H1 (cell line): ENCODE measurements around the gene MAPT. TPM values are rescaled to one million over a fixed set of nuclear protein-coding genes. Genes with fewer than 3 reads are reported as not detected.

ENCODE experiments used
- CTCF ChIA-PET: fragments of 300-600 bp; sonication (Branson Sonifier 250); formaldehyde crosslinking; loops from one replicate; lab custom pipeline; 2021; ENCODE audit not compliant: partially characterized antibody; lab: Charles Lee
- POLR2A ChIA-PET: fragments of 300-600 bp; sonication (Branson Sonifier 250); formaldehyde crosslinking; loops from one replicate; lab custom pipeline; 2021; ENCODE audit warnings: inconsistent platforms; ENCODE audit not compliant: partially characterized antibody; lab: Charles Lee
- DNase-seq, 2 experiments: peaks; one replicate each; pipeline versions ENCODE4 v3.0.0 to v3.0.0-alpha.2; 2010 to 2022; ENCODE audit warnings: low spot score in 2 of 2, low read depth in 1 of 2, mixed read lengths in 1 of 2
- FAIRE-seq: peaks from 2 replicates; lab custom pipeline; 2011; peaks lifted over from hg19 to GRCh38; lab: Jason Lieb, UNC
- H2AFZ ChIP-seq: 2 replicates; pipeline ENCODE4 v1.8.1; 2012; ENCODE audit warnings: low read length, inconsistent platforms
- H2AK5ac ChIP-seq: 2 replicates; pipeline ENCODE4 v1.6.1; 2013; ENCODE audit warnings: low read depth, low read length
- H2BK120ac ChIP-seq: replicated peaks from 2 replicates; pipeline ENCODE3; 2013; ENCODE audit warnings: low read depth, low read length, inconsistent platforms
- H2BK12ac ChIP-seq: 2 replicates; pipeline ENCODE4 v1.6.1; 2013; ENCODE audit warnings: low read depth, low read length
- H2BK15ac ChIP-seq: 2 replicates; pipeline ENCODE4 v1.6.1; 2013; ENCODE audit warnings: low read length
- H2BK20ac ChIP-seq: 2 replicates; pipeline ENCODE4 v1.6.1; 2013; ENCODE audit warnings: low read length
- H2BK5ac ChIP-seq: 2 replicates; pipeline ENCODE4 v1.6.1; 2013; ENCODE audit warnings: low read depth, low read length
- H3K14ac ChIP-seq: 2 replicates; pipeline ENCODE4 v1.6.1; 2013; ENCODE audit warnings: inconsistent platforms; ENCODE audit not compliant: insufficient read length
- H3K18ac ChIP-seq: 2 replicates; pipeline ENCODE4 v1.6.1; 2013; ENCODE audit warnings: low read length; ENCODE audit errors: extremely low read depth
- H3K23ac ChIP-seq: 2 replicates; pipeline ENCODE4 v1.6.1; 2013; ENCODE audit warnings: inconsistent platforms; ENCODE audit not compliant: insufficient read length
- H3K23me2 ChIP-seq: 2 replicates; pipeline ENCODE4 v1.6.1; 2013; ENCODE audit warnings: low read depth, low read length
- H3K27ac ChIP-seq: 2 replicates; pipeline ENCODE4 v1.6.1; 2011; ENCODE audit warnings: low read depth, low read length, inconsistent platforms
- H3K27me3 ChIP-seq, 4 experiments: replicated peaks in 1 of 4; 1 replicate in 1 of 4; 2 replicates in 3 of 4; pipeline versions ENCODE4 v1.6.1 to v1.8.1; 2011 to 2013; ENCODE audit warnings: low read length in 3 of 4, mild to moderate bottlenecking in 3 of 4, inconsistent platforms in 2 of 4, mixed read lengths in 2 of 4, moderate library complexity in 1 of 4; ENCODE audit not compliant: control insufficient read depth in 3 of 4, insufficient read depth in 3 of 4; ENCODE audit errors: extremely low read depth in 1 of 4
- H3K36me3 ChIP-seq, 4 experiments: 2 replicates each; pipeline versions ENCODE4 v1.6.1 to v1.8.1; 2011 to 2013; ENCODE audit warnings: mild to moderate bottlenecking in 4 of 4, low read length in 3 of 4, moderate library complexity in 2 of 4, control low read depth in 1 of 4, inconsistent platforms in 1 of 4; ENCODE audit not compliant: insufficient read depth in 4 of 4, control insufficient read depth in 2 of 4
- H3K4ac ChIP-seq: replicated peaks from 2 replicates; pipeline ENCODE3; 2013; ENCODE audit warnings: low read length, low read depth, mixed read lengths, inconsistent platforms; ENCODE audit not compliant: insufficient read length
- H3K4me1 ChIP-seq, 4 experiments: replicated peaks in 1 of 4; 1 replicate in 1 of 4; 2 replicates in 3 of 4; pipeline versions ENCODE4 v1.6.1 to v1.8.1; 2011 to 2013; ENCODE audit warnings: low read length in 3 of 4, inconsistent platforms in 2 of 4, mixed read lengths in 1 of 4; ENCODE audit not compliant: insufficient read depth in 4 of 4, control insufficient read depth in 3 of 4
- H3K4me2 ChIP-seq, 2 experiments: 2 replicates each; pipeline versions ENCODE4 v1.6.1 to v1.8.1; 2011 to 2013; ENCODE audit warnings: low read depth in 2 of 2, low read length in 2 of 2, control low read depth in 1 of 2, inconsistent platforms in 1 of 2, mild to moderate bottlenecking in 1 of 2; ENCODE audit not compliant: insufficient read depth in 1 of 2
- H3K4me3 ChIP-seq, 4 experiments: fragments of 200-600, 300-600 bp in 1 of 4; sonication (generic), shearing (Covaris generic), sonication (Bioruptor Twin) in 1 of 4; 2 replicates each; pipeline versions ENCODE4 v1.5.1 to v1.8.1; 2011 to 2016; ENCODE audit warnings: low read length in 4 of 4, low read depth in 3 of 4, control low read depth in 2 of 4, inconsistent platforms in 2 of 4, mild to moderate bottlenecking in 2 of 4, mixed read lengths in 1 of 4, moderate library complexity in 1 of 4; ENCODE audit not compliant: insufficient read depth in 2 of 4; ENCODE audit errors: extremely low read depth in 1 of 4
- H3K56ac ChIP-seq: replicated peaks from 2 replicates; pipeline ENCODE3; 2013; ENCODE audit warnings: low read depth, mild to moderate bottlenecking, mixed read lengths, low read length, inconsistent platforms; ENCODE audit not compliant: insufficient read length
- H3K79me1 ChIP-seq: 2 replicates; pipeline ENCODE4 v1.6.1; 2013; ENCODE audit warnings: low read depth, low read length, control low read depth
- H3K79me2 ChIP-seq, 2 experiments: 2 replicates each; pipeline versions ENCODE4 v1.6.1 to v1.8.1; 2012 to 2013; ENCODE audit warnings: low read length in 2 of 2, mild to moderate bottlenecking in 2 of 2, inconsistent platforms in 1 of 2; ENCODE audit not compliant: insufficient read depth in 2 of 2, control insufficient read depth in 1 of 2
- H3K9ac ChIP-seq, 4 experiments: replicated peaks in 1 of 4; 1 replicate in 1 of 4; 2 replicates in 3 of 4; pipeline versions ENCODE4 v1.6.1 to v1.8.1; 2011 to 2013; ENCODE audit warnings: low read depth in 3 of 4, low read length in 3 of 4, control low read depth in 2 of 4, mild to moderate bottlenecking in 2 of 4, moderate library complexity in 2 of 4, inconsistent platforms in 1 of 4; ENCODE audit errors: extremely low read depth in 1 of 4
- H3K9me3 ChIP-seq, 2 experiments: 2 replicates each; pipeline versions ENCODE4 v1.6.1 to v1.8.1; 2012 to 2013; ENCODE audit warnings: mild to moderate bottlenecking in 2 of 2, moderate library complexity in 2 of 2, control low read depth in 1 of 2, inconsistent platforms in 1 of 2, low read depth in 1 of 2, low read length in 1 of 2, mixed read lengths in 1 of 2; ENCODE audit not compliant: insufficient read depth in 2 of 2
- H4K20me1 ChIP-seq, 2 experiments: replicated peaks in 1 of 2; 2 replicates each; pipeline versions ENCODE3 to v1.8.1; 2011 to 2013; ENCODE audit warnings: inconsistent platforms in 2 of 2, low read length in 2 of 2, mild to moderate bottlenecking in 1 of 2; ENCODE audit not compliant: insufficient read depth in 2 of 2, control insufficient read depth in 1 of 2
- H4K5ac ChIP-seq: 2 replicates; pipeline ENCODE4 v1.6.1; 2013; ENCODE audit warnings: low read length, low read depth, mixed read lengths, inconsistent platforms; ENCODE audit not compliant: insufficient read length
- H4K8ac ChIP-seq: 2 replicates; pipeline ENCODE4 v1.8.0; 2013; ENCODE audit warnings: mild to moderate bottlenecking, moderate library complexity, low read length, inconsistent platforms; ENCODE audit not compliant: insufficient read depth; ENCODE audit errors: extremely low read depth
- H4K91ac ChIP-seq: replicated peaks from 2 replicates; pipeline ENCODE3; 2013; ENCODE audit warnings: low read length, mixed read lengths, inconsistent platforms; ENCODE audit not compliant: insufficient read length
- CREB1 ChIP-seq: IDR thresholded peaks from 2 replicates; pipeline ENCODE4 v1.6.1; 2012; ENCODE audit warnings: inconsistent platforms
- CTBP2 ChIP-seq: IDR thresholded peaks from 2 replicates; pipeline ENCODE4 v1.7.0; 2011; ENCODE audit warnings: borderline replicate concordance, mild to moderate bottlenecking, moderate library complexity, mixed read lengths, low read length; ENCODE audit not compliant: insufficient read depth, insufficient read length
- FOSL1 ChIP-seq: IDR thresholded peaks from 2 replicates; pipeline ENCODE4 v1.6.1; 2011; ENCODE audit warnings: mild to moderate bottlenecking, low read depth, low read length, moderate library complexity; ENCODE audit not compliant: insufficient read depth
- HDAC6 ChIP-seq: IDR thresholded peaks from one replicate; pipeline ENCODE4 v1.7.1; 2012; ENCODE audit warnings: low read depth, mild to moderate bottlenecking, inconsistent platforms, low read length, moderate library complexity
- KDM1A ChIP-seq: fragments of 200-600, 300-600 bp; sonication (generic); IDR thresholded peaks from 2 replicates; pipeline ENCODE4 v1.7.1; 2016; ENCODE audit warnings: mild to moderate bottlenecking, low read length, borderline replicate concordance
- POU5F1 ChIP-seq: IDR thresholded peaks from 2 replicates; pipeline ENCODE4 v1.6.1; 2011; ENCODE audit warnings: low read depth, mild to moderate bottlenecking, low read length, moderate library complexity
- RAD21 ChIP-seq, 2 experiments: IDR thresholded peaks in 1 of 2; conservative IDR thresholded peaks in 1 of 2; 2 replicates each; pipeline ENCODE4 v1.6.1; 2011; ENCODE audit warnings: low read depth in 2 of 2, low read length in 2 of 2, improper control_type of control experiment in 1 of 2, inconsistent platforms in 1 of 2, mild to moderate bottlenecking in 1 of 2, moderate library complexity in 1 of 2
- TAF7 ChIP-seq: optimal IDR thresholded peaks from 2 replicates; pipeline ENCODE3; 2011; ENCODE audit warnings: low read depth, mild to moderate bottlenecking, inconsistent platforms, low read length, moderate library complexity, borderline replicate concordance
- TBP ChIP-seq: IDR thresholded peaks from 2 replicates; pipeline ENCODE4 v1.6.1; 2011; ENCODE audit warnings: low read depth, low read length, improper control_type of control experiment
- WGBS, 2 experiments: shearing (Covaris generic) in 1 of 2; methylation state at CpG; one replicate each; pipeline versions ENCODE4 v1.1.6 to v1.1.7; 2013 to 2015; ENCODE audit warnings: low lambda C conversion rate in 2 of 2, mixed read lengths in 2 of 2, inconsistent platforms in 1 of 2, low coverage in 1 of 2, missing lambda C conversion rate in 1 of 2; ENCODE audit not compliant: insufficient replicate concordance in 2 of 2, insufficient coverage in 1 of 2, insufficient read length in 1 of 2; ENCODE audit errors: extremely low coverage in 1 of 2, missing lambda C conversion rate in 1 of 2; 5-methylcytosine and 5-hydroxymethylcytosine counted together
- polyA plus RNA-seq, 7 experiments: library from polyadenylated mRNA; depleted of rRNA in 3 of 7; stranded (reverse) in 5 of 7; unstranded in 2 of 7; fragments of >200 nt in 5 of 7; fragments of 200-250 nt in 2 of 7; gene quantifications; 1 replicate in 5 of 7; 2 replicates in 1 of 7; 4 replicates in 1 of 7; pipeline versions ENCODE4 v1.2.1 to v1.2.3, GENCODE V29; 2011 to 2013; ENCODE audit warnings: missing spikeins in 2 of 7, mixed read lengths in 2 of 7
- total RNA-seq: library from RNA; stranded (reverse); fragmentation: NEBNext Ultra II Directional; extraction: Animal tissue kit (Norgen Biotek cat#: 25700); gene quantifications from 2 replicates; pipeline ENCODE4 v1.2.1, GENCODE V29; 2021

The MAPT gene
- total and polyA plus RNA-seq, 2 of the 8 experiments (the other 6 are each of a cell fraction or from before 2014, with no cell fraction given) = 0.54 to 1.7 TPM

DNA sequence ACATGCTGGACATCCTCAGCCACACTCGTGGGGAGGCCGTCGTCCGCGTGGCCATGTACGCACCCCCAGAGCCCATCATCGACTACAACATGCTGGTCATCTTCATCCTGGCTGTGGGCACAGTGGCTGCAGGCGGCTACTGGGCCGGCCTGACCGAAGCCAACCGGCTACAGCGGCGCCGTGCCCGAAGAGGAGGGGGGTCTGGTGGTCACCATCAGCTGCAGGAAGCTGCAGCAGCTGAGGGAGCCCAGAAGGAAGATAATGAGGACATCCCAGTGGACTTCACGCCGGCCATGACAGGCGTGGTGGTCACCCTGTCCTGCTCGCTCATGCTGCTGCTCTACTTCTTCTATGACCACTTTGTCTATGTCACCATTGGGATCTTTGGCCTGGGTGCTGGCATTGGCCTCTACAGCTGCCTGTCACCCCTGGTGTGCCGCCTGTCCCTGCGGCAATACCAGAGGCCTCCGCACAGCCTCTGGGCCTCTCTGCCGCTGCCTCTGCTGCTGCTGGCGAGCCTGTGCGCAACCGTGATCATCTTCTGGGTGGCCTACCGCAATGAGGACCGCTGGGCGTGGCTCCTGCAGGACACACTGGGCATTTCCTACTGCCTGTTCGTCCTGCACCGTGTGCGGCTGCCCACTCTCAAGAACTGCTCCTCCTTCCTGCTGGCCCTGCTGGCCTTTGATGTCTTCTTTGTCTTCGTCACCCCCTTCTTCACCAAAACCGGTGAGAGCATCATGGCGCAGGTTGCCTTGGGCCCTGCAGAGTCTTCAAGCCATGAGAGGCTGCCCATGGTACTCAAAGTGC lies 48.8 kb upstream of the MAPT start:
- Histone ChIP-seq H3K14ac (no peak overlapping the region), H2BK12ac (no peak overlapping the region), H4K5ac (no peak overlapping the region), H2BK20ac (no peak overlapping the region), H3K23me2 (no peaks in the 10 kb centered on the region), H3K4me2 (no peak overlapping the region), H2AK5ac (no peak overlapping the region), H3K9ac (no peak overlapping the region), H3K27me3 (no peaks in the 10 kb centered on the region), H3K18ac (no peak overlapping the region), H3K79me2 (no peaks in the 10 kb centered on the region), H2BK5ac (no peak overlapping the region), H3K36me3 (no peaks in the 10 kb centered on the region), H3K79me1 (no peaks in the 10 kb centered on the region), H3K9me3 (no peaks in the 10 kb centered on the region), H2BK120ac (no peak overlapping the region), H2AFZ (no peak overlapping the region), H3K4me1 (no peaks in the 10 kb centered on the region), H3K4me3 (no peak overlapping the region), H4K8ac (no peak overlapping the region), H2BK15ac (no peak overlapping the region), H4K91ac (no peak overlapping the region), H3K4ac (no peak overlapping the region), H3K56ac (no peak overlapping the region), H3K23ac (no peak overlapping the region), H3K27ac (no peak overlapping the region), H4K20me1 (no peaks in the 10 kb centered on the region)
- ChIA-PET CTCF (interaction anchor here (0.6 to 8.1 kb wide), 8 partner anchors 9 to 203 kb away, joined by 3 to 137 read pairs (median 3); no protein-coding TSS in a partner anchor), POLR2A (interaction anchor here (1.4 kb wide), 1 partner anchor 204 kb away, joined by 3 read pairs; no protein-coding TSS in a partner anchor)
- FAIRE-seq (no peak), DNase-seq (no peak)
- TF ChIP-seq CREB1 (no peak), TAF7 (no peak), HDAC6 (no peak), POU5F1 (no peak), CTBP2 (no peak), FOSL1 (no peak), RAD21 (IDR thresholded peaks at IDR 0.05 in 1 of 2, conservative IDR thresholded peaks at IDR 0.05 in 1 of 2; ENCODE audit: low read depth in 2 of 2, low read length in 2 of 2) (no peak), TBP (no peak), KDM1A (no peak)
- 85% methylated on average over 31 of the region's 35 CpGs; no CpG with 5 or more reads in 1 of the 2 experiments for WGBS, 2 experiments
